NCI-H146 (cell line): ENCODE data around the gene SLC25A46.
"Not testable (repeated sequence)": the region's sequence is repeated elsewhere in the genome, so short reads cannot be mapped to it uniquely, and the experiment has no call there.

ENCODE experiments used
- DNase-seq: peaks from one replicate; lab custom pipeline; 2025; lab: John Stamatoyannopoulos, UW

SLC25A46 gene

GRCh38 chr5:110757118-110757729, 18.4 kb downstream of the SLC25A46 start:
- peak; percentile 11 for DNase-seq

- no peak for DNase-seq
Observed at GRCh38 chr5:110760158-110760557, 21.4 kb downstream of the SLC25A46 start.

DNA sequence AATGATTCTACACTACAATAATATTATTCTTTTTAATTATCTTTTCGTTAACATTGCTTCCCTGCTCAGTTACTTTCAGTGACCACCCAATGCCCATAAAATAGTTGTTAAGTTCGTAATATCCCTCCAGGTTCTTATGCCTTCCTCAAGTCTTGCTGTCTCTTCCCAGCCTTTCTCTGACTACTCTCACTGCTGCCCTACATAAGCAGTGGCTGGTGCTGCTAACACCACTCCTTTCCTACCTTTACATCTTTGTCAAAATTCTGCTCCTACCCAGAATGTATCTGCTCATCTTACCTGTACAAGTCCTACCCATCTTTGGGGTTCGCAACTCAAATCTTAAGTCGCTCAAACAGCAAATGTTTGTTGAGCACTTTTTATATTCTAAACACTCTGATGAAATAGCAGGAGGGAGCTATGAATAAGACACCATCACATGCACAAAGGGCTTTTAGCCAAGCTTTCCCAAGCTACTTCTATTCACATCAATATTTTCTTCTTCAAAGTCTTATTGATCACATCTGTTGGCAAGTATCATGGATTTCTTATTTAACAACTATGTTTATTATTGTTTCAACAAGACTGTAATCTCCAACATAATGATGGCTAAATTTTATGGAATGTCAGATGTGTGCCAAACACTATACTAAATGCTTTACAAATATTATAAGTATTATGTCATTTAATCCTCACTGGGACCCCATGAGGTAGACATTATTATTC, 29.5 kb downstream of the SLC25A46 start:
- no peak for DNase-seq

DNA sequence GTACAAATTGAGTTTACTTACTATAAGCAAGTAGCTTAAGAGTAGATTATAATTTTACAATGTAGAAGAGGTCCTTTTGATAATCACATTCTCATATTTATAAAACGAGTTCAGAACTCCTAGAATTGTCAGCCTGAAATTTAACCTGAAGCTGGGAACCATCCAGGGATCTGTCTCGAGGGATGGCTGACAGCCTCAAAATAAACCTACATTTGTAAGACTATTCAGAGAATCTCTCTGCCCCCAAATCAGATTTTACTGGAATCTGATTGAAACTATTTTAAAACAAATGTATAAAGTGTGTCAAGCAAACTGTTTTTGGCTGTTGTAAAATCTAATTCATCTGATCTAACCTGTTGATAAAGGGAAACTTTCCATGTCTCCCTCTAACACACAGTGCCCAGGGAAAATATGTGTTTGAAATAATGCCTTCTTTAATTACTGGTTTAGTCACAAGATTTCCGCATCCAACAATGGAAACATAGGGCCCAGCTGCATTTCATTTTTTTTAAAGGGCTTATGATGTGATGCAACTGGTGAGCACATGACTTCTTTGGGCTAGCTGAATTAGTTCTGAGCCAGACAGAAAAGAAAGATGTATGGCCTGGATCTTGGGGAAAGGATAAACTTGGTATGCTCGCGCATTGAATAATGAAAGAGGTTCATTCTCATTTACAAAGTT, 30.3 kb downstream of the SLC25A46 start:
- no peak for DNase-seq

DNA sequence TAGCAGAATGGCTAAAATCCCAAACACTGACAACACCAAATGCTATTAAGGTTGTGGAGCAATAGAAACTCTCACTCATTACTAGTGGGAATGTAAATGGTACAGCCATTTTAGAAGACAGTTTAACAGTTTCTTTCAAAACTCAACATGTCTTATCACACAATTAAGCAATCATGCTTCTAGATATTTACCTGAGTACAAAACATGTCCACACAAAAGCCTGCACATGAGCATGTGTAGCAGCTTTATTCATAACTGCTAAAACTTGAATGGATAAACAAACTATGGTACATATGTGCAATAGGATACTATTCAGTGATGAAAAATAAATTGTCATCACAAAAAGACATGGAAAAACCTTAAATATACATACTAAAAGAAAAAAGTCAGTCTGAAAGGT, 31.5 kb downstream of the SLC25A46 start:
- DNase-seq = no peak

DNA sequence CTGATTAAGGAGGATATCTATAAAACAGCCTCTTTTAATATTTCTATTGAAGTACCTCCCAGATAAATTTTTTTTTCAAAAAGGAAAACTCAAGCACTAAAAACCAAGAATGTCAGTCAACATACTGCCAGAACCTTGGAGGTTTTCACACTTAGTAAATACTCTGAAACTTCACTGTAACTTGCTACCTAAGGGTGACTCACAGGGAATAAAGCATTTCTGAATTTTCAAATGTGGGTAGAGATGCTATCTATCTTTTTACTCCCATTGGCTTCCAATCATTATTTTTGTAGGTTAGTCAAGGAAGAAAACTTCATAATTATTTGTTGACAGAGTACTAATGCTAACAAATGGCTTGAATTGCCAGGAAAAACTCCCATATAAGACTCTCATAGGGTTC, 46.1 kb downstream of the SLC25A46 start:
- DNase-seq = no peak

- no peak for DNase-seq
Observed at GRCh38 chr5:110785356-110785755, 46.5 kb downstream of the SLC25A46 start.

- DNase-seq = not testable (repeated sequence)
Observed at GRCh38 chr5:110788006-110788405, 49.2 kb downstream of the SLC25A46 start.

DNA sequence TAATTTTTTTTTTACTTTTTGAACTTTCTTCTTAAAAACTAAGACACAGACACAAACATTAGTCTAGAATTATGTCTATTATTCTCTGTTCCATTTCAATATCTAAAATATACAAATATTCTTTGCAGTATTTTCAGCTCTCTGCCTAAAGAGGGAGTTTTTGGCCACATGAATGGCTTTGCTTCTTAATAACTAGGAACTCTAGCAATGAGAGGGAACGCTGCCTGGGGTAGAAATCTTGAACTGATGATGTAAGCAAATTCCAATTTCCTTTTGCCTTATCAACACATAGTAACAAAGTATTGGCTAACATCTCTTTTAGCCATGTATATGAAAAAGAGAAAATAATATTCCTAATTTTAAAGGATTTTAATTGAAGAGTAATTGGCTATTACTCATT, 51.9 kb downstream of the SLC25A46 start:
- no peak for DNase-seq

- DNase-seq = no peak
Observed at GRCh38 chr5:110802998-110803397, 64.2 kb downstream of the SLC25A46 start.

GRCh38 chr5:110803467-110804326, 64.9 kb downstream of the SLC25A46 start:
- DNase-seq = no peak

DNA sequence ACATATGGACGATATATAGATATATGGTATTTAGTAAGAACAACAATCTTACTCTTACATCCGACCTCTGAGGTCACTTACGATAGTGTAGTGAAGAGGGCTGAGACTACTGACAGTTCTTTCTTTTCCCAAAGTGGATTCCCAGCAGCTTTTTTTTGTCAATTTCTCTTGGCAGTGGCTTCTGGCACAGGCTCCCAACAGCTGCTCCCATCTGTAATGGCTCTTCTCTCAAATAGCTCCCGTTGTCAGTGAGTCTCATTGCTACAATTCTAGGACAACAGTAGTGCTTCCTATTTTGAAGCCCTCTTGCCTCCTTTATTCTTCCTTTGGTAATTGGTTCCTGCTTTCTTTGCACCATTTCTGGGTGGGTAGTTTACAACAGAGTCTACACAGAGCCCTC, 68.4 kb downstream of the SLC25A46 start:
- no peak for DNase-seq

DNA sequence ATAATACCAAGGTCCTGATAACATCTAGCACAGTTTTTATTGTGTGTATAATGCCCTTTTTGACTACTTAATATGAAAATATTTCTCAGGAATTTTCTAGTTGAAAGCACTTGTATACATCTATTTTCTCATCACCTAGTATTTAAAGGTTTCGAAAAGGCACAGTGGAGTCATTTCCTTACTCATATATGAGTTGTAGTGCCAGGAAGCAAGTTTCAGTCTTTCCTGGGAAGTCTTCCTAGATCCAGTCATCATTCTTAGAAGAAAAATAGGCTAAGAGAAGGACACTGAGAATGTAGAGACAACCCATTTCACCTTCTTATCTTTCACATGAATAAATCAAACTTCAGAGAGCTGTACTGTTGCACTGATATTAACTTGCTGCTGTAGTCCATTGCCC, 70.2 kb downstream of the SLC25A46 start:
- no peak for DNase-seq
